Measurements from ENCODE around the gene ASB13. TPM values are rescaled to one million over a fixed set of nuclear protein-coding genes. Genes with fewer than 3 reads are reported as not detected.

The ASB13 gene
- polyA plus RNA-seq, 1 of the 3 experiments (the other 2 are of a cell fraction): 9.2 TPM

- Histone ChIP-seq H3K4me1 (ENCODE audit: control insufficient read depth in 1 of 2, insufficient read depth in 2 of 2, low read depth in 1 of 2, low read length in 1 of 2) (peaks cover 25 to 52% of the 10 kb centered on the region in 2 experiments), H3K27ac (ENCODE audit: low read depth in 2 of 2, low read length in 1 of 2) (peak overlapping the region; percentile 82 to 95), H3K4me2 (peak overlapping the region; percentile 71), H4K20me1 (ENCODE audit: insufficient read depth) (no peaks in the 10 kb centered on the region), H3K4me3 (ENCODE audit: low read depth in 2 of 2, low read length in 1 of 2) (peak overlapping the region in 1 of 2 experiments; percentile 29; a peak in 1 of 4 replicates), H3K79me2 (ENCODE audit: insufficient read depth) (no peaks in the 10 kb centered on the region; the same call in 1 of the 2 replicates), H3K27me3 (ENCODE audit: insufficient read depth) (no peaks in the 10 kb centered on the region), H2AFZ (ENCODE audit: low read depth) (peak overlapping the region; percentile 86; the same call in 1 of the 2 replicates), H3K36me3 (replicated peaks in 1 of 2; ENCODE audit: control insufficient read depth in 1 of 2, insufficient read depth in 2 of 2, low read length in 1 of 2) (no peaks in the 10 kb centered on the region), H3K9me2 (no peaks in the 10 kb centered on the region), H3K9ac (peak overlapping the region; percentile 73; the same call in 1 of the 2 replicates), H3K9me3 (no peaks in the 10 kb centered on the region), H3F3A (replicated peaks; ENCODE audit: insufficient read depth) (peaks cover 6% of the 10 kb centered on the region)
- POLR2A ChIA-PET: no interaction called here
- TF ChIP-seq JUND (IDR thresholded peaks at IDR 0.05) (no peak), GATA2 (CRISPR knock-in tag; IDR thresholded peaks at IDR 0.05) (0 out of 2 replicates have a peak, but pooled peaks have one; percentile 43), MAX (IDR thresholded peaks at IDR 0.05; ENCODE audit: low read depth) (no peak), RFX5 (IDR thresholded peaks at IDR 0.05; ENCODE audit: low read length) (no peak), EP300 (IDR thresholded peaks at IDR 0.05; ENCODE audit: borderline replicate concordance in 1 of 2, low read depth in 1 of 2, low read length in 1 of 2) (no peak), RXRA (IDR thresholded peaks at IDR 0.05; ENCODE audit: borderline replicate concordance, low read depth) (no peak)
- DNase-seq: no peak
- CTCF ChIA-PET: interaction anchor here (0.6 to 7.8 kb wide), 7 partner anchors 12 to 152 kb away, joined by 3 to 64 read pairs (median 5); no protein-coding TSS in a partner anchor
- WGBS (ENCODE audit: low lambda C conversion rate): 56% methylated on average over 5 of the region's 5 CpGs
Measured at GRCh38 chr10:5595095-5595494, 71.3 kb downstream of the ASB13 start.

- Histone ChIP-seq H3K4me3 (ENCODE audit: low read depth in 2 of 2, low read length in 1 of 2) (no peak overlapping the region), H3K9ac (peak overlapping the region; percentile 73; the same call in 1 of the 2 replicates)
Measured at GRCh38 chr10:5594271-5595049, 71.9 kb downstream of the ASB13 start.

More at GRCh38 chr10:5594271-5595049, 71.9 kb downstream of the ASB13 start:
- ChIA-PET POLR2A (no interaction called here), CTCF (interaction anchor here (0.7 to 7.8 kb wide), 5 partner anchors 12 to 775 kb away, joined by 3 to 64 read pairs (median 9); no protein-coding TSS in a partner anchor)
- Histone ChIP-seq H3K79me2 (ENCODE audit: insufficient read depth) (no peaks in the 10 kb centered on the region; the same call in 1 of the 2 replicates), H3F3A (replicated peaks; ENCODE audit: insufficient read depth) (peaks cover 6% of the 10 kb centered on the region), H3K4me2 (peak overlapping the region; percentile 71), H3K4me1 (ENCODE audit: control insufficient read depth in 1 of 2, insufficient read depth in 2 of 2, low read depth in 1 of 2, low read length in 1 of 2) (peaks cover 25 to 52% of the 10 kb centered on the region in 2 experiments), H3K36me3 (replicated peaks in 1 of 2; ENCODE audit: control insufficient read depth in 1 of 2, insufficient read depth in 2 of 2, low read length in 1 of 2) (no peaks in the 10 kb centered on the region), H3K9me2 (no peaks in the 10 kb centered on the region), H3K27me3 (ENCODE audit: insufficient read depth) (no peaks in the 10 kb centered on the region), H2AFZ (ENCODE audit: low read depth) (peak overlapping the region; percentile 29; the same call in 1 of the 2 replicates), H3K27ac (ENCODE audit: low read depth in 2 of 2, low read length in 1 of 2) (peak overlapping the region; percentile 82 to 95), H3K9me3 (no peaks in the 10 kb centered on the region), H4K20me1 (ENCODE audit: insufficient read depth) (no peaks in the 10 kb centered on the region)
- WGBS (ENCODE audit: low lambda C conversion rate): 63% methylated on average over 14 of the region's 14 CpGs
- peak; percentile 84 for DNase-seq
- TF ChIP-seq RAD21 (IDR thresholded peaks at IDR 0.05; ENCODE audit: low read length) (no peak), FOXJ3 (CRISPR knock-in tag; IDR thresholded peaks at IDR 0.05) (peak; percentile 63; the same call in 1 of the 2 replicates), MXI1 (IDR thresholded peaks at IDR 0.05; ENCODE audit: low read depth, low read length) (peak; percentile 95), MEF2A (IDR thresholded peaks at IDR 0.05; ENCODE audit: borderline replicate concordance, low read depth) (no peak), SIN3A (IDR thresholded peaks at IDR 0.05; ENCODE audit: borderline replicate concordance, low read depth, low read length) (no peak), EP300 (IDR thresholded peaks at IDR 0.05; ENCODE audit: borderline replicate concordance in 1 of 2, low read depth in 1 of 2, low read length in 1 of 2) (peak in 1 of 2 experiments; percentile 76; a peak in 1 of 4 replicates), CHD2 (IDR thresholded peaks at IDR 0.05; ENCODE audit: low read length, partially characterized antibody) (peak; percentile 83), ELF1 (IDR thresholded peaks at IDR 0.05) (no peak), MAX (IDR thresholded peaks at IDR 0.05; ENCODE audit: low read depth) (peak; percentile 84), TCF12 (IDR thresholded peaks at IDR 0.05) (peak; percentile 84), GABPA (IDR thresholded peaks at IDR 0.05; ENCODE audit: low read depth) (no peak), NRF1 (IDR thresholded peaks at IDR 0.05; ENCODE audit: low read depth, low read length) (no peak), GATA2 (CRISPR knock-in tag; IDR thresholded peaks at IDR 0.05) (no peak), ZBTB33 (IDR thresholded peaks at IDR 0.05; ENCODE audit: borderline replicate concordance, low read depth) (no peak), POLR2AphosphoS5 (IDR thresholded peaks at IDR 0.05; ENCODE audit: low read depth, low read length) (0 out of 2 replicates have a peak, but pooled peaks have one; percentile 37), USF2 (IDR thresholded peaks at IDR 0.05; ENCODE audit: borderline replicate concordance, low read depth, low read length) (no peak), IRF3 (IDR thresholded peaks at IDR 0.05; ENCODE audit: low read depth, low read length) (no peak), RCOR1 (IDR thresholded peaks at IDR 0.05; ENCODE audit: low read length) (peak; percentile 80)
